Adrenal gland (tissue), 12 donors: ENCODE data around the gene FANCG. TPM values are rescaled to one million over a fixed set of nuclear protein-coding genes. Genes with fewer than 3 reads are reported as not detected.

Source experiments
- DNase-seq, 7 donors: peaks; one replicate each; pipeline ENCODE4 v3.0.0-alpha.2; 2019 to 2020
- H3K27ac ChIP-seq, 5 donors: fragments of 200-600 bp; sonication (generic) in 4 of 5; 1 replicate in 3 of 5; 2 replicates in 2 of 5; pipeline versions ENCODE4 v1.5.1 to v1.8.0; 2016 to 2020; ENCODE audit warnings: mild to moderate bottlenecking in 1 of 5
- H3K27me3 ChIP-seq: fragments of 200-600 bp; 2 replicates; pipeline ENCODE4 v1.8.0; 2021
- H3K36me3 ChIP-seq, 2 donors: fragments of 200-600 bp; replicated peaks in 1 of 2; 1 replicate in 1 of 2; 2 replicates in 1 of 2; pipeline versions ENCODE4 v1.5.1 to v1.8.0; 2018 to 2022
- H3K4me1 ChIP-seq, 2 donors: fragments of 200-600 bp; replicated peaks in 1 of 2; 1 replicate in 1 of 2; 2 replicates in 1 of 2; pipeline versions ENCODE4 v1.5.1 to v1.8.0; 2018 to 2021
- H3K4me3 ChIP-seq, 4 donors: fragments of 200-600 bp; sonication (generic) in 3 of 4; one replicate each; pipeline ENCODE4 v1.5.1; 2016 to 2018
- H3K9me3 ChIP-seq, 3 donors: fragments of 200-600 bp; sonication (generic) in 1 of 3; replicated peaks in 1 of 3; 1 replicate in 2 of 3; 2 replicates in 1 of 3; pipeline versions ENCODE4 v1.5.1 to v1.8.0; 2016 to 2021
- POLR2A ChIP-seq, 2 donors: fragments of 450-650 bp; IDR thresholded peaks; one replicate each; pipeline ENCODE4 v1.6.1; 2017; ENCODE audit warnings: antibody characterized with exemption in 2 of 2, mild to moderate bottlenecking in 2 of 2, moderate library complexity in 1 of 2
- WGBS, 4 donors: extraction: QIAGEN DNeasy Blood & Tissue Kit in 2 of 4; methylation state at CpG; one replicate each; pipeline versions ENCODE4 v1.1.5 to v1.1.7; 2013 to 2017; 5-methylcytosine and 5-hydroxymethylcytosine counted together
- intact Hi-C, 2 donors: fragments of 100-400 bp; cut with DNase I; formaldehyde crosslinking; loops; one replicate each; pipeline versions ENCODE4 v1.14.1 to v1.15.0; 2022 to 2023
- polyA plus RNA-seq, 3 donors: library from polyadenylated mRNA; stranded (reverse); fragments of 200-250 nt in 2 of 3; fragments of 350-450 nt in 1 of 3; fragmentation: Illumina TruSeq in 1 of 3; extraction: RNeasy Lipid Tissue Mini Kit (QIAGEN cat#74804) in 1 of 3; gene quantifications; one replicate each; pipeline ENCODE4 v1.2.3, GENCODE V29; 2013 to 2014
- total RNA-seq, 9 donors: library from RNA; depleted of rRNA in 4 of 9; stranded (reverse); fragments of >200 nt in 4 of 9; fragments of 120-200 nt in 1 of 9; fragmentation: NEBNext Ultra II Directional in 1 of 9; extraction: Animal tissue kit (Norgen Biotek cat#: 25700) in 1 of 9; gene quantifications; one replicate each; pipeline versions ENCODE4 v1.1.0 to v1.2.4, GENCODE V29; 2013 to 2023
- TF ChIP-seq, protein P1 (sequence below), 6 experiments: fragments of 450-650 bp in 4 of 6; fragments of 200-600 bp in 2 of 6; sonication (generic) in 1 of 6; IDR thresholded peaks; 1 replicate in 5 of 6; 2 replicates in 1 of 6; pipeline versions ENCODE4 v1.5.1 to v1.8.0; 2016 to 2021; ENCODE audit warnings: antibody characterized with exemption in 6 of 6, mild to moderate bottlenecking in 2 of 6, moderate library complexity in 1 of 6
- donor health status: healthy with polysubstance abuse.
- donor health status: Bipolar disorder and iron deficiency.
- donor health status: DM: yes; HTN: yes; CAD: no.
- donor health status: DM: no; HTN: no; CAD: no.
- donor health status: DM: no; HTN: no; CAD: no.
- donor health status: DM: yes; HTN: yes; CAD: no.

The FANCG gene
- total and polyA plus RNA-seq, 12 donors, result 5.5 to 31.2 (median 13.4) TPM

DNA sequence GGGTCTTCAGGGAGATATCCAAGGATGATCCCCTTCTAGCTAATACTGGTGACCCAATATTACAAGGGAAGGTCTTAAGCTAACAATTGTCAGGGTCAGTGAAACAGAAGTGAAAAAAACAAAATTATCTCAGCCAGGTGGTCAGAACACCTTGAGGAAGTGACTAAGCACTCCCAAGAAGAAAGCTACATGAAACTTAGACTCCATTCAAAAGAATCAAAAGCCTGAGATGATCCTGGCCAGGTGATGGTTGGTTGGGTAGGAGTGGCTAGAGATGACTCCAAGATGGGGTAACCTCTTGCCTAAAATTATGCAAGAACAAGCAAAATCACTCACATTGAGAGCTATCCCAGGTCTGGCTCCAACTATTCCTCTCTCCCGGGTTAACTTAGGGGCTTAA, 12.7 kb downstream of the FANCG start:
- WGBS, 4 donors, result 81 to 88% (median 84%) methylated on average over 1 of the region's 1 CpG
- no peak overlapping the region for H3K27ac ChIP-seq
- H3K9me3 ChIP-seq, result no peaks in the 10 kb centered on the region
- peaks cover 34 to 39% of the 10 kb centered on the region in 2 donors for H3K4me1 ChIP-seq
- TF ChIP-seq POLR2A (IDR thresholded peaks at IDR 0.05), result no peak
- TF ChIP-seq, protein P1, sequence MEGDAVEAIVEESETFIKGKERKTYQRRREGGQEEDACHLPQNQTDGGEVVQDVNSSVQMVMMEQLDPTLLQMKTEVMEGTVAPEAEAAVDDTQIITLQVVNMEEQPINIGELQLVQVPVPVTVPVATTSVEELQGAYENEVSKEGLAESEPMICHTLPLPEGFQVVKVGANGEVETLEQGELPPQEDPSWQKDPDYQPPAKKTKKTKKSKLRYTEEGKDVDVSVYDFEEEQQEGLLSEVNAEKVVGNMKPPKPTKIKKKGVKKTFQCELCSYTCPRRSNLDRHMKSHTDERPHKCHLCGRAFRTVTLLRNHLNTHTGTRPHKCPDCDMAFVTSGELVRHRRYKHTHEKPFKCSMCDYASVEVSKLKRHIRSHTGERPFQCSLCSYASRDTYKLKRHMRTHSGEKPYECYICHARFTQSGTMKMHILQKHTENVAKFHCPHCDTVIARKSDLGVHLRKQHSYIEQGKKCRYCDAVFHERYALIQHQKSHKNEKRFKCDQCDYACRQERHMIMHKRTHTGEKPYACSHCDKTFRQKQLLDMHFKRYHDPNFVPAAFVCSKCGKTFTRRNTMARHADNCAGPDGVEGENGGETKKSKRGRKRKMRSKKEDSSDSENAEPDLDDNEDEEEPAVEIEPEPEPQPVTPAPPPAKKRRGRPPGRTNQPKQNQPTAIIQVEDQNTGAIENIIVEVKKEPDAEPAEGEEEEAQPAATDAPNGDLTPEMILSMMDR (IDR thresholded peaks at IDR 0.05), result no peak
- intact Hi-C loops, result loop anchor here in 1 of 2 donors (10.0 kb wide), 1 partner anchor 72 kb away; no protein-coding TSS in a partner anchor
- no peak overlapping the region for H3K4me3 ChIP-seq
- no peaks in the 10 kb centered on the region for H3K27me3 ChIP-seq
- H3K36me3 ChIP-seq, result peaks cover 0 to 63% of the 10 kb centered on the region in 2 donors
- no peak for DNase-seq

DNA sequence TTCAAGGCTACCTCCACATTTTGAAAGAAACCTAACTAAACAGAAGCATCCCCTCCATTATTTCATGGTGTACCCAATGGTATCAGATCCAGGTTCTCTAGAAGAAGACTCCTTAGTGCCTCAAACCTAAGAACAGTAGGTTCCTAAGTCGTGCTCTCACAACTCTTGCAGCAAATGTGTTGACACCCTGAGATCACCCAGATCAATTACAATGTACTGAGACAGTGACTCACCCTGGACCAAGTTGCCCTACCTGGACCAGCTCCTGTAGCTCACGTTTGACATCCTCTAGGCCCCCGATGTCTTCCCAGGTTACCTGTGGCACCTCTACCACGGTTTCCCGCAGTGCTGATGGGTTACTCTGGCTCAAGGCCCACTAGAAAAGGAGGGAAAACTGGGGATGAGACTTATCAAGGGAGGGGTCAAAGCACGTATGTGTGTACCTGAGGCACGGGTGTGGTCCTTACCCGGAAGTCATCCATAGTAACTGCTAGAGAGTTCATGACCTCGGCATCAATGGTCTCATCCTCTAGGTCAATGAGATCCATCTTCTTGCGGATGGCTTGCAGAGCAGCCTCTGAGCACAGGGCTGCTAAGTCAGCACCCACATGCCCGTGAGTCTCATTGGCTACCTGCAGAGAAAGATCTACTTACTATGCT, 19.1 kb downstream of the FANCG start:
- no peak overlapping the region for H3K4me3 ChIP-seq
- H3K9me3 ChIP-seq, result no peaks in the 10 kb centered on the region
- H3K4me1 ChIP-seq, result no peaks in the 10 kb centered on the region
- TF ChIP-seq, protein P1 (IDR thresholded peaks at IDR 0.05), result no peak
- TF ChIP-seq POLR2A (IDR thresholded peaks at IDR 0.05), result no peak
- H3K27ac ChIP-seq, result no peak overlapping the region
- intact Hi-C loops, result loop anchor here in 1 of 2 donors (10.0 kb wide), 1 partner anchor 66 kb away; no protein-coding TSS in a partner anchor
- no peak for DNase-seq
- no peaks in the 10 kb centered on the region for H3K27me3 ChIP-seq
- 89 to 96% (median 92%) methylated on average over 9 to 11 of the region's 11 CpGs for WGBS, 4 donors
- H3K36me3 ChIP-seq, result peaks cover 0 to 100% of the 10 kb centered on the region in 2 donors

DNA sequence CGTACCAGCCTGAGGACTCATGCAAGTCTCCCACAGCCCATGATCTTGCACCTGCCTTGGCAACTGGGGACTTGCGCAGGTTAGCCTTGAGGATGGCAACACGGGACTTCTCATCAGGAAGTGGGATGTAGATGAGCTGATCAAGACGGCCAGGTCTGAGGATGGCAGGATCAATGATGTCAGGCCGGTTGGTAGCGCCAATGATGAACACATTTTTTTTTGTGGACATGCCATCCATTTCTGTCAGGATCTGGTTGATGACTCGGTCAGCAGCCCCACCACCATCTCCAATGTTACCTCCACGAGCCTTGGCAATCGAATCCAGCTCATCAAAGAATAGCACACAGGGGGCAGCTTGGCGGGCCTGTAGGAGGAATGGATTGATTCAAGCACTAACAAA, 20.3 kb downstream of the FANCG start:
- Histone ChIP-seq H3K4me1 (no peaks in the 10 kb centered on the region), H3K36me3 (peaks cover 0 to 99% of the 10 kb centered on the region in 2 donors), H3K4me3 (no peak overlapping the region), H3K9me3 (no peaks in the 10 kb centered on the region), H3K27me3 (no peaks in the 10 kb centered on the region), H3K27ac (peak overlapping the region in 1 of 5 donors; percentile 44)
- no peak for TF ChIP-seq POLR2A (IDR thresholded peaks at IDR 0.05)
- TF ChIP-seq, protein P1 (IDR thresholded peaks at IDR 0.05), result no peak
- intact Hi-C loops, result no loop called here
- no peak for DNase-seq
- 87 to 92% (median 89%) methylated on average over 10 of the region's 10 CpGs for WGBS, 4 donors

DNA sequence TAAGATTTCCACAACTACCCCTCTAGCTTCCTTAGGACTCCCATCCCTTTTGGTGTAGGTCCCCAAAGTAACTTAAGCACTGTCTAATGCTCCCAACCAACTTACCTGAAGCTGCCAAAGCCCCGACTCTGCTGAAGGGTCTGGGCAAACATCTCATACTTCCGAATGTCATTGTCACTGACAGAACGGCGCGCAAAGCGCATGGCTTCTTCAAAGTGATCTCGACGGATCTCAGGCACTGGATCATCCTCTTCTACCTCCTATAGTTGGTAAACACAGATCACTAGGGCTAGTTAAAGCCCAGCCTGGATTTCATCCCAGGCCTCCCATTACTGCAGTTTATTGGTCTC, 22.5 kb downstream of the FANCG start:
- Histone ChIP-seq H3K36me3 (peaks cover 0 to 85% of the 10 kb centered on the region in 2 donors), H3K9me3 (no peaks in the 10 kb centered on the region), H3K4me3 (no peak overlapping the region), H3K4me1 (no peaks in the 10 kb centered on the region), H3K27me3 (no peaks in the 10 kb centered on the region), H3K27ac (no peak overlapping the region)
- no peak for TF ChIP-seq POLR2A (IDR thresholded peaks at IDR 0.05)
- 95 to 98% (median 97%) methylated on average over 8 of the region's 8 CpGs for WGBS, 4 donors
- DNase-seq, result no peak
- intact Hi-C loops, result no loop called here
